GM18502 (cell line): ENCODE measurements around the gene OTOP2.
"Not testable (repeated sequence)": the region's sequence is repeated elsewhere in the genome, so short reads cannot be mapped to it uniquely, and the experiment has no call there.

Experiments
- ATAC-seq: cut with Tn5 transposase; IDR thresholded peaks from one replicate; pipeline ENCODE4 v1.9.1; 2021; ENCODE audit warnings: mild to moderate bottlenecking; ENCODE audit not compliant: unreplicated experiment, poor library complexity

Gene OTOP2

GRCh38 chr17:74964988-74965622, 41.0 kb downstream of the OTOP2 start:
- no peak for ATAC-seq

DNA sequence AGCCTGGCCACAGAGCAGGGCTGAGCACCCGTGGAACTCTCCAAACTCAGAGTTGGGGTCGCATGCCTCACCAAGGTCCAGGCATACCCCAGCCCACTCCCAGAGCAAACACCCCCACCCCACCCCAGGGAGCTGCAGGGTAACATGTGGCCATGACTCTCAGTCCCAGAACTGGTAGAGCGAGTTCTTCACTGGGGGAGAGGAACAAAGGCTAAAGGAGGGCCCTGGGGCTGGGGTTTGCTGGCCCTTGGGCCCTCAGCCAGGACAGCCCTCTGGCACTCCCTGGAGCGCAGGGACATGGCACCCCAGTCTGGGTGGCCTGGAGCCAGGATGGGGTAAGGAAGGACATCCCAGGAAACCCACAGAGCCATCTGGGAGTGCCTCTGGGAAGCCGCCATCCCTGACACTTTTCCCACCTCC, 44.3 kb downstream of the OTOP2 start:
- ATAC-seq = no peak

- not testable (repeated sequence) for ATAC-seq
Measured at GRCh38 chr17:74969501-74969900, 45.4 kb downstream of the OTOP2 start.

DNA sequence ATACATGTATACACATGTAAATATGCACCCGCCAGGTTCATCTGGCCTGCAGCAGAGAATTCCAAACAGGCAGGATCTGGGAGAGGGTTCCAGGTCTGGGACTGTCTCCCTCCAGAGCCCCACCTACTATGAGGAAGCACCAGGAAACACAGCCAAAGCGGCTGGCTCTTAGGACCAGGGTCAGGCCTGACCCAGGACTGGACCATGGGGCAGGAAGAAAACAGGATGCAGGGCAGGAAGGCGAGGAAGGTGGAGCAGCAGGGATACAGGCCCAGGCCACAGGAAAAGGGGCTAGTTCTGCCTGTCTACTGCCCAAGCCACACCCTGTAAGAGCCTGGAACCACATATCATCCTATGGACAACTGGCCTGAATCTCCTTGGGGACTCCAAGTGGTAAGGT, 46.3 kb downstream of the OTOP2 start:
- ATAC-seq = no peak

- ATAC-seq = no peak
Measured at GRCh38 chr17:74971069-74971841, 47.2 kb downstream of the OTOP2 start.

DNA sequence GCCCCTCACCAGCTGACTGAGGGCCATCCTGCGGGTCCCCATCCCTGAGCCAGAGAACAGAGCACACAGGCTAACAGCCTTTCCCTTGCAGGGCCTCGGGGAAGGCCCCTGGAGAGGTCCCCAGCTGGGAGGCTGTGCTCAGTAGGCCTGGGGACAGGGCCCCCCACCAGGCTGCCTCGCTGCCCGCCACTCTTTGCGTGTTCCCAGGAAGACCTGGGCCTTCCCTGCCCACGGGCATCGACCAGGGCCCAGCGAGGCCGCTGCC, 47.7 kb downstream of the OTOP2 start:
- ATAC-seq = no peak

DNA sequence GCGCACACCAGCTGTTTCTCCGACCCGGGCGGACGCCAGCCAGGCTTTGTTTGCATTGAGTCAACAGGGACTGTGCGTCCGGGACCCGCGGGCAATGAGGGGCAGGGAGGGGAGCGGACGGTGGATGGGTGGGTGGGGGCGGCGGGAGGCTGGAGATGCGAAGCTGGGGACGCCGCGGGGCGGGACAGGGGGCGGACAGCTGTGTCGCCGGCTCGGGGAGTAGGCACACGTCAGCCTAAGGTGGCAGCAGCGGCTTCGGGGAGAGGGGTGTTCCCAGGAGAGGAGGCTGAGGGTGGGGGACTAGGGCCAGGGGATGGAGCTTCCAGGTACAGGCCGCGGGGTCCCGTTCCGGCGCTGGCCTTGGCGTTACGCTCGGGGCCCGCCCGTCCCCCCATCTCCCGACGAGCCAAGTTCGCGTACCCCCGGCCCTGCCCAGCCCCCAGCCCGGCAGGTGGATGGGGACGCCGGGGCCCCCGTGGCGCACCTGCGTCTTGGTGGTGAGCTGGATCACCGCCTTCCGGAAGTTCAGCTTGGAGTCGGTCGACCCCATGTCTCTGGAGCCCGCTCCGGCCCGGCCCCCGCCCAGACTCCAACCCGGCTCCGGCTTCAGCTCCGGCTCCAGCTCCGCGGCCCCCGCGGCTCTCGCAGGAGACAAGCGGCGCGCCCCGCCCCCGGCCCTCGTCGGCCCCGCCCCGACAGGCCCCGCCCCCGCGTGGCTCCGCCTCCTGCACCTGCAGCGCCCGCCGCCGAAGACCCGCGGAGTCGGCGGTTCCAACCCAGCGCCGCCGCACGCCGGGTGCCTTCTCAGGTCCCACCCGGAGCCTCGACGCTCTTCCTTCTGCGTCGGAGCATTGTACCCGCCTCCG, 48.3 kb downstream of the OTOP2 start, which contains the start of gene HID1:
Gene HID1, minus strand, starts transcription at position 653 of the 866 bp plus-strand sequence. Its CDS starts 103 bp downstream, at position 550.
- no peak for ATAC-seq

GRCh38 chr17:74972973-74973328, 48.9 kb downstream of the OTOP2 start:
- no peak for ATAC-seq

- ATAC-seq = no peak
Measured at GRCh38 chr17:74975943-74976342, 51.9 kb downstream of the OTOP2 start.

DNA sequence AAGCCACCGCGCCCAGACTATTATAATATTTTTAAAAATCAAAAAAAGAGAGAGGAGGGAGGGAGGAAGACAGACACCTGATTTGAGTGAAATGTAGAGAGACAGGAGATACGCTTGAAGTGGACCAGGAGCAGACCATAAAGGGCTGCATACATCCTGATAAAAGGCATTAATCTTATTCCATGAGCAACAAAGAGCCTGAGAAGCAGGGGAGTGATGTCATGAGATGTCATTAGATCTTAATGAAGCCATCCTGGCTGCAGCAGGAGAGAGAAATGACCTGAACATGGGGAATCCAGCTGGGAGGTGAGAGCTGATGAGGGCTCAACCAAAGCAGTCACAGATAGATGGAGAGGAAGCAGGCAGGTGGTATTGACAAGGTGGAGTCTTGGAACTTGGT, 53.7 kb downstream of the OTOP2 start:
- no peak for ATAC-seq

DNA sequence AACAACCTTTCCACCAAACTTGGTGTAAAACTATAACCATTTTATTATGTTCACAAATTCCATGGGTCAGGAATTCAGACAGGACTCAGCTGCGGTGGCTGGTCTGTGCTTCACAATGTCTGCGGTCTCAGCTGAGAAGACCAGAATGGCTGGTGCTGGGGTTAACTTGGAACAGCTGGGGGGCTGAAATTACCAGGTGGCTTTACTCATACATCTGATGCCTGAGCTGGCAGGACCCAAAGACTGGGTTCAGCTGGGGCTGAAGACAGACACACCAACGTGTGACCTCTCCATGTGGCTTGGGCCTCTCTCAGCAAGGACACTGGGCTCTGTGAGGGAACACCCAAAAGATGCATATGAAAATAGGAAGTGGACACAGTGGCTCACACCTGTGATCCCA, 54.2 kb downstream of the OTOP2 start:
- ATAC-seq = no peak

- no peak for ATAC-seq
Measured at GRCh38 chr17:74979408-74980146, 55.5 kb downstream of the OTOP2 start.

DNA sequence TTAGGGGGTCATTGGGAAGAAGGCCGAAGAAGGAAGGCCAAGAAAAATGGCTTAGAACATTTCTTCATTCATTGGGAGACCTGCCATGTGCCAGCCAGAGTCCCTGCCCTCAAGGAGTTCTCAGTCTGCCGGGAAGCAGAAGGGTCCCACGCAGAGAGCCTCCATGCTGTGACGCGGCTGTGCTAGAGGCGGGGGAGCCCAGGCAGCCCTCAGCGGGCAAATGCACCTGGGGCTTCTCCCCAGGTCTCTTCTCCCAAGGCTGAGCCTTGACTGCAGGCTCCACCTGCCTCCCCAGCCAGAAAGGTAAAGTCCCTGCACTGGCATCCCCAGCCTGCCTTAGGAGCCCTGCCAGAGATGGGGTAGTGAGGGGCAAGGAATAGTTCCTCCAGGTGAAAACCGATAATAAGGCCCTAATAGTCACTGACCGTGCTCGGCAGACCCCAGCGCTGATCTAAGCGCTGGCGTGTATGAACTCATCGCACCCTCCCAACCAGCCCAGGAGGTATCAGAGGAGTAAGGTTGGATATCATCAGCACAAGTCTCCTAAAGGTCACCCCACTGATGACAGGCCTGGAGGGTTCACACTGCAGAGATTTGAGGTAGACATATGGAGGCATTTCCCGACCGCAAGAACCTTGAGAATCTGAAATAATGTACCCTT, 57.4 kb downstream of the OTOP2 start:
- ATAC-seq = no peak

DNA sequence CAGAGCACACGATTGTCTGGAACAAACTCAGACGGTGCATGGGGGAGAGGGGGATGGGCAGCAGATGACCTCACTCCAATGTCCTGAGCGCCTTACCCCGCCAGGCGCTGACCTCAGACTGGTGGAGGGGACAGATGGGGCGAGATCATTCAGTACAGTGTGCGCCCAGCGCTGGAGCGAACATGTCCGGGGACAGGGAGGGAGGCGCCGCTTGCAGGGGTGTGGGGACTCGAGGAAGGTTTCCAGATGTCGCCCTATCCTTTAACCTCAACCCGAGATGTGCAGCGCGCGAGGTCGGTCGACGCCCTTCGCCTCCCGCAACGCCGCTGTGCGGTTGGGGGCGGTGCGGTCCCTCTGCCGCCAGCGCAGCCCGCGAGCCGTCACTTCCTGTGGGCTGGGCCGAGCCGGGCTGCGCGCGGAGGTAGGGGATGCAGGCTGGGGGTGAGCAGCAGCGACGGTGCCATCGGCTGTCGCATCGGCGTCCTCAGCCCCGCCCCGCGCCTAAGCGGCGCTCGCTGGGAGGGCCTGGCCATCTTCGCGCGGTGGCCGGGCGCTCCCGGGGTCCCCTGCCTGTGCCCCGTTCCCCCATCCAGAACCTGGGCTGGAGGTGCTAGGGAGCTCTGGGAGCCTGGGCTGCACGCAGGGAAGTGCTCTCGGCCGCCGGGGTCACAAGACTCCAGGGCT, 58.0 kb downstream of the OTOP2 start:
- ATAC-seq = no peak

- not testable (repeated sequence) for ATAC-seq
Measured at GRCh38 chr17:74982663-74983313, 58.7 kb downstream of the OTOP2 start.
